ENCODE results near the gene CFDP1.
A peak's percentile ranks its signal among the peaks of the same experiment; 100 is the strongest.

The CFDP1 gene

DNA sequence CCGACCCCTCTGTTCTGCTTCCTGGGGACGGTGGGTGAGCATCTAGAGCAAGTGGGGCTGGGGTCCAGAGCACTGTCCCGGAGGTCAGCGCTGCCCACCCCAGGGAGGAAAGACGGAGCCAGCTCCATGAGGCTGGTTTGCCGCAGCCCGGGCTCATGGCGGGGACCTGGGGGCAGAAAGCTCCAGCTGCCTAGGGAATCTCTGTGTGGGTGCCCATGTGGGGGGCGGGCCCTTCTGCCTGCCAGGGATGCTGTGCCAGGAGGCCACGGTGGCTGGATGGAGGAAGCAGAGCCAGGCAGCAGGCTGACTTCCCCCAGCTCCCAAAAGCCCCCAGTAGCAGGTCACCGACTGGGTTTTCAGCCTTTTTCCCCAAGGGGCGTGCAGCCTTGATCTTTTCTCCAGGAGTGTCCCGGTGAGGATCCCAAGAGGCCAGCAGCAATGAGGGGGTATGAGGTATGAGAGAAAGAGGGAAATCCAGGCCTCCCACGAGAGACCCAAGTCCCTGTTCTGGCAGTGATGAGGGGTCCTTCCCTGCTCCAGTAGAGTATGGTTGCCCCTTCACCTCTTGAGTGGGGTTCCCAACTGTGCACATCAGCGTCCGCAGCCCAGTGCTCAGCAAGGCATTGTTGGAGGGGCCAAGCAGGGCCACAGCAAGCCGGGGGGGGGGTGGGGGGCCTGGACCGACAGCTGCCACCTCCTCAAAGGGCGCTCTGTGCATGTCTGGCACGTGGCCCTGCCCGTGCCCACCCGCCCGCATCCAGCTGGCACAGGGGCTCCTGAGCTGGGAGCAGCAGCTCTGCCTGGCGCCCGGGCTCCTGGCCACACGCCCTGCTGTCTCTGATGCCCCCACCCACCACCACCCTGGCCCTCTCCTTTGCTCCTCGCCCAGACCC lies 166.3 kb downstream of the CFDP1 start:
- DNase-seq (ENCODE audit: low read depth) = no peak
- TF ChIP-seq POLR2A (IDR thresholded peaks at IDR 0.05; ENCODE audit: extremely low read depth, insufficient read length) = no peak
- no peak for TF ChIP-seq MYC (IDR thresholded peaks at IDR 0.05; ENCODE audit: low read depth, low read length)
- TF ChIP-seq CTCF (IDR thresholded peaks at IDR 0.05; ENCODE audit: low read depth, low read length) = no peak
- TF ChIP-seq MAX (IDR thresholded peaks at IDR 0.05; ENCODE audit: low read depth, low read length) = no peak
- H3K4me3 ChIP-seq (ENCODE audit: low read depth, low read length) = no peak overlapping the region

GRCh38 chr16:75265911-75266701 lies 167.2 kb downstream of the CFDP1 start:
- H3K4me3 ChIP-seq (ENCODE audit: low read depth, low read length) = no peak overlapping the region
- DNase-seq (ENCODE audit: low read depth) = no peak
- no peak for TF ChIP-seq POLR2A (IDR thresholded peaks at IDR 0.05; ENCODE audit: extremely low read depth, insufficient read length)
- TF ChIP-seq MYC (IDR thresholded peaks at IDR 0.05; ENCODE audit: low read depth, low read length) = no peak
- TF ChIP-seq CTCF (IDR thresholded peaks at IDR 0.05; ENCODE audit: low read depth, low read length) = no peak

DNA sequence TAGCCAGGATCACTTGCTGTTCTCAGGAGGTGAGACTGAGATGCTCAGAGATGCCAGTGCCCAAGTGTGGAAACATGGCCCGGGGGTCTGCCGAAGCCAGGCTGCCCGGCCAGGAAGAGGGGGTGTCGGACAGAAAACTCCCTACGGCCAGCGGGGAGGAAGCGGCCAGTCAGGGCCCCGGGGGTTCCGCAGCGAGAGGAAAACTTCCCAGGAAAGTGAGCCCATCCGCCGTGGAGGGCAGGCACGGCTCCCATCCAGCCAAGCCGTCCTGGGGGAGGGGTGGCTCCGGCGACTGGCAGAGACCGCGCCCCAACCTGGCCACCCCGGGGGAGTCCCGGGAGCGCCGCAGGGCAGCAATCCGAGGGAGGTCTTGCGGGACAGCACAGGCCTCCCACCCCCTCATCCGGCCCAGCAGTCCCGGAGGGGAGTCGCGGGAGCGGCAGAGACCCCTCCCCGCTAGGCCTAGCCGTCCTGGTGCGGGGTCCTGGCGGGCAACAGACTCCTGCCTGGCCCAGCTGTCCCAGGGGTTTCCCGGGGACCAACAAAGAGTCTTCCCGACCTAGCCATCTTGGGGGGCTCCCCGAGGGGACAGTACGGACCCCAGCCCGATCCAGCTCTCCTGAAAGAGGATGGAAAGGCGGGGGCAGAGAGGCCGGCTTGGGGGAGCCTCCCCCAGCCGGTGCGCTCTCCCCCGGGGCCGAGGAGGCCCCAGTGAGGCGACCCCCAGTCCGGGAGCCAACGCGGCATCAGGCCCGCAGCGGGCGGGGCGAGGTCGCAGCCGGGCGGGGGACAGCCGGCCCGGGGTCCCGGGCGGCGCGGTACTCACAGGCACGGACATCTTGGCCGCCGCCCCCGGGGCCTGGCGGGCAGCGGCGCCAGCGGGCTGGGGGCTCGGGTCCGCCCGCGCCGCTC lies 168.0 kb downstream of the CFDP1 start:
- no peak for DNase-seq (ENCODE audit: low read depth)
- TF ChIP-seq MAX (IDR thresholded peaks at IDR 0.05; ENCODE audit: low read depth, low read length) = no peak
- TF ChIP-seq POLR2A (IDR thresholded peaks at IDR 0.05; ENCODE audit: extremely low read depth, insufficient read length) = no peak
- no peak for TF ChIP-seq MYC (IDR thresholded peaks at IDR 0.05; ENCODE audit: low read depth, low read length)
- no peak for TF ChIP-seq CTCF (IDR thresholded peaks at IDR 0.05; ENCODE audit: low read depth, low read length)
- no peak overlapping the region for H3K4me3 ChIP-seq (ENCODE audit: low read depth, low read length)

- DNase-seq (ENCODE audit: low read depth) = no peak
- H3K4me3 ChIP-seq (ENCODE audit: low read depth, low read length) = no peak overlapping the region
- TF ChIP-seq CTCF (IDR thresholded peaks at IDR 0.05; ENCODE audit: low read depth, low read length) (no peak), MAX (IDR thresholded peaks at IDR 0.05; ENCODE audit: low read depth, low read length) (no peak), POLR2A (IDR thresholded peaks at IDR 0.05; ENCODE audit: extremely low read depth, insufficient read length) (no peak), MYC (IDR thresholded peaks at IDR 0.05; ENCODE audit: low read depth, low read length) (no peak)
These were observed 168.8 kb downstream of the CFDP1 start for GRCh38 chr16:75264457-75264998.

- TF ChIP-seq MAX (IDR thresholded peaks at IDR 0.05; ENCODE audit: low read depth, low read length) (no peak), POLR2A (IDR thresholded peaks at IDR 0.05; ENCODE audit: extremely low read depth, insufficient read length) (no peak), CTCF (IDR thresholded peaks at IDR 0.05; ENCODE audit: low read depth, low read length) (no peak), MYC (IDR thresholded peaks at IDR 0.05; ENCODE audit: low read depth, low read length) (no peak)
- no peak overlapping the region for H3K4me3 ChIP-seq (ENCODE audit: low read depth, low read length)
- peak; percentile 31 for DNase-seq (ENCODE audit: low read depth)
These were observed 169.3 kb downstream of the CFDP1 start for GRCh38 chr16:75263963-75264445.
